ENCODE data around the gene AKTIP.
"Not testable (repeated sequence)": the region's sequence is repeated elsewhere in the genome, so short reads cannot be mapped to it uniquely, and the experiment has no call there.

Gene AKTIP

DNA sequence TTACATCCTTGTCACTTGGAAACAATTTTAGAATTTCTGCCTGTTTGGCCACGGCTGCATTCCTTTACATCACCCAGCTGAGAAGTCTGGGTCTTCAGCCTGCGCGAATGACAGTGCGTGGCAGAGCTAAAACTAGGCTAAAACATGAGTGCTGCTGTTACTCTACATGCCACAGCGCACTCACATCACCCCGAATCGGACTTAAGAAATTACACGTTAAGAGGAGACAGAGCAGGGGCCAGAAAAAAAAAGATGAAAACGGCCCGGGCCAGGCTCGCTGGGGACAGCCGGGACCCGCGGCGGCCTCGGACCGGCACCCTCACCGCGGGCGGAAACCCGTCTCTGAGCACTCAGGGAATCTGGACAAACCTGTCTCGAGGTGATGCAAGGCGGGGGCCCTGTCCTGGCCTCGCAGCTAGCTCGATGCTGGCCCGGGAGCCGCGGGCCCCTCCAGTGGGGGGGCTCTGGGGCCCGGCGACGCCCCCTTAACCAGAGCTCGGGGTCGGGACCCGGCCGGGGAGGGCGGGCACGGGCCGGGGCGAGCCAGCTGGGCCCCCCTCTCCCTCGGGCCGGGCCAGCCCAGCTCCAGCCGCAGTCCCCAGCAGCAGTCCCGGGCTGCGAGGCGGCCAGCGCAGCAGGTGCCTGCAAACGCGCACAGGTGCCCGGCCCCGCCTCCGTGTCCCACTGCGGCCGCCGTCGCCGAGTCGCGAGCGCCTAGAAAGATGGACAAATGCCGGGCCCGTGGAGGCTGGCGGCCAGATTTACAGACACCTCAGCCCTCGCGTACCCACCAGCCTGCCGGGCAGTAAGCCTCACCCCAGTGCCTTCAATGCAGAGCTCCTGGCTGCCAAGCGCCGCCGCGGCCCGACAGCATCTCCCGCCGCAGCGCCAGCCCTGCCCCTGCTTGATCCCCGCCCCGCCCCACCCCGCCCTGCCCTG lies at the start of gene AKTIP:
Gene AKTIP, minus strand, starts transcription at position 879 of the 939 bp plus-strand sequence. CDS start 2,950 bp downstream, outside the sequence.
- Histone ChIP-seq H3K4me3 (ENCODE audit: low read length) (peak within 1 kb of the TSS; percentile 71), H3K27ac (ENCODE audit: low read length) (peak within 1 kb of the TSS; percentile 54), H3K9me3 (ENCODE audit: control insufficient read depth, low read depth, low read length) (no peaks in the 10 kb centered on the region), H3K9ac (ENCODE audit: low read length) (peak within 1 kb of the TSS; percentile 41), H3K36me3 (ENCODE audit: control insufficient read depth, low read depth, low read length) (peaks cover 7% of the 10 kb centered on the region), H3K27me3 (ENCODE audit: control insufficient read depth, insufficient read depth, low read length) (no peaks in the 10 kb centered on the region), H3K4me1 (ENCODE audit: control insufficient read depth, low read depth, low read length) (peaks cover 11% of the 10 kb centered on the region)

DNA sequence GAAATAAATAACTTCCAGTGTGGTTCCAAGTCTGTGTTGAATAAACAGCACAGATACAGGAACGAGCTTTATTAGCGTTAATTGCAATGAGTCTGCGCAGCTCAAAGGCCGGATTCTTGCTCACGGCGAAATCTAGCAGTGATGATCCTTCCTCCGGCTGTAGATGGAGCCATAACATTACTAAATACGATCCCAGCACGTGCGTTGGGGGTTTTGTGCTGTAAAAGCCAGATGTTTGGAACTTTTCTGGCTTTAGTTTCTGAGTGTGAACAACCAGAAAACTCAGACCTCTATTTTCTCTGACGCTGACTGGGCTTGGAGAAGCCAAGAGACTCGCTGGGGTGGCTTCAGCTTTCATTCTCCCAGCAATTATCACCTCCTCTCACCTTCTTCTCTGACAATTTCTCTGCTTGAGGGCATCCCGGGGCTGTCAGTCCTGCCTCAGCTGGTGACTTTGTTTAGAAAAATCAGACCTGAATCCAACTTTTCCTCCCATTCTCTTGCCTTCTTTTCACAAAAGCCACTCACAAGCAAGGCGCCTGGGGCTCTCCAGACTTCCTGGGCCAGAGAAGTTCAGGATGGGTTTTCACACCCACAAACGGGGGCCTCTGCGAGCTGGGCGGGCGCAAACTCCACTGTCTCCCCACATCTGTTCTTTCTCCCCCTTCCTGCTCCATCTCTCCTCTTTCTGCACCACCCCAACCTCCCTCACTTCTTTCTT lies 47.1 kb upstream of the AKTIP start:
- Histone ChIP-seq H3K9me3 (ENCODE audit: control insufficient read depth, low read depth, low read length) (no peaks in the 10 kb centered on the region), H3K27ac (ENCODE audit: low read length) (no peak overlapping the region), H3K4me1 (ENCODE audit: control insufficient read depth, low read depth, low read length) (peaks cover 13% of the 10 kb centered on the region), H3K27me3 (ENCODE audit: control insufficient read depth, insufficient read depth, low read length) (peaks cover 19% of the 10 kb centered on the region), H3K36me3 (ENCODE audit: control insufficient read depth, low read depth, low read length) (no peaks in the 10 kb centered on the region), H3K9ac (ENCODE audit: low read length) (no peak overlapping the region), H3K4me3 (ENCODE audit: low read length) (no peak overlapping the region)

GRCh38 chr16:53546988-53547391 lies 44.0 kb upstream of the AKTIP start:
- H3K36me3 ChIP-seq (ENCODE audit: control insufficient read depth, low read depth, low read length), result no peaks in the 10 kb centered on the region
- no peak overlapping the region for H3K9ac ChIP-seq (ENCODE audit: low read length)
- no peak overlapping the region for H3K4me3 ChIP-seq (ENCODE audit: low read length)
- H3K9me3 ChIP-seq (ENCODE audit: control insufficient read depth, low read depth, low read length), result no peaks in the 10 kb centered on the region
- peaks cover 19% of the 10 kb centered on the region for H3K27me3 ChIP-seq (ENCODE audit: control insufficient read depth, insufficient read depth, low read length)
- no peak overlapping the region for H3K27ac ChIP-seq (ENCODE audit: low read length)
- H3K4me1 ChIP-seq (ENCODE audit: control insufficient read depth, low read depth, low read length), result peaks cover 13% of the 10 kb centered on the region

DNA sequence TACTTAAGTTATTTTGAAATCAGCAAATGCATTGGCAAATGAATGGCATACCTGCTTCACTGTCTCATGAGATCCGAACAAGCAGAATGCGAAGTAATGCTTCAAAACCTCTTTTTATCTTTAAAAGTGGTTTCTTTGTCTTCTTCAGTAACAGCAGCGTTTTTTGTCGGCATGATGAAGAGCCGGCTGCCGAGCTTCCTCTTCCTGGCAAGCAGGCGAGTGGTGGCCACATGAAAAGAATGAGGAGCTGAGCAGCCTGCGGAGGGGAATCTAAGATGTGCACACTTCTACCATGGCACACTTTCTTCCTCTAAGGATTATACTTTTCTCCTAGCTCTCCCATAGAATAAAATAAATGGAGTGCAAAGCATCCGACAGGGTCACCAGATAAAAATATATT lies 42.4 kb upstream of the AKTIP start:
- Histone ChIP-seq H3K4me1 (ENCODE audit: control insufficient read depth, low read depth, low read length) (peaks cover 10% of the 10 kb centered on the region), H3K9me3 (ENCODE audit: control insufficient read depth, low read depth, low read length) (no peaks in the 10 kb centered on the region), H3K36me3 (ENCODE audit: control insufficient read depth, low read depth, low read length) (no peaks in the 10 kb centered on the region), H3K27me3 (ENCODE audit: control insufficient read depth, insufficient read depth, low read length) (peaks cover 10% of the 10 kb centered on the region), H3K27ac (ENCODE audit: low read length) (no peak overlapping the region), H3K9ac (ENCODE audit: low read length) (no peak overlapping the region), H3K4me3 (ENCODE audit: low read length) (no peak overlapping the region)

DNA sequence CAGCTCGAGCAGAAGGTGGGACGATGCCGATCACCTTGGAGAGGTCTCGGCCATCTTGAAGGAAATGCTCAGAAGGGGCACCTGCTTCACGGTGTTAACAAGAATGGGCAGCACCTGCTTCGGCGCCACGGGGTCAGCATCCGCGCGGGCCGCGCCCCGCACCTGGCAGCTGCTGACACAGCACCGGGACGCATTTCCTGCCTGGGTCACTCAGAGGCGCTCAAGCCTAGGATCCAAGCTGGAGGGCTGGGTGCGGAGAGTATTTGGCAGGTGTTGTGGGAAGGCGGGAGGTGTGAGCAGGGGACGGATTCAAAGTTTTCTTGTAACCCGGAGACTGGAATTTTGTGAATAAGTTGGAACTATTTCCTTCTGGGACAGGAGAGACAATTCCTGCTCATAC lies 39.3 kb upstream of the AKTIP start:
- no peak overlapping the region for H3K9ac ChIP-seq (ENCODE audit: low read length)
- no peaks in the 10 kb centered on the region for H3K9me3 ChIP-seq (ENCODE audit: control insufficient read depth, low read depth, low read length)
- H3K27me3 ChIP-seq (ENCODE audit: control insufficient read depth, insufficient read depth, low read length), result no peaks in the 10 kb centered on the region
- H3K4me1 ChIP-seq (ENCODE audit: control insufficient read depth, low read depth, low read length), result peaks cover 4% of the 10 kb centered on the region
- no peak overlapping the region for H3K4me3 ChIP-seq (ENCODE audit: low read length)
- H3K27ac ChIP-seq (ENCODE audit: low read length), result no peak overlapping the region
- no peaks in the 10 kb centered on the region for H3K36me3 ChIP-seq (ENCODE audit: control insufficient read depth, low read depth, low read length)

GRCh38 chr16:53541326-53541725 lies 38.3 kb upstream of the AKTIP start:
- no peaks in the 10 kb centered on the region for H3K27me3 ChIP-seq (ENCODE audit: control insufficient read depth, insufficient read depth, low read length)
- no peak overlapping the region for H3K9ac ChIP-seq (ENCODE audit: low read length)
- no peak overlapping the region for H3K4me3 ChIP-seq (ENCODE audit: low read length)
- no peaks in the 10 kb centered on the region for H3K9me3 ChIP-seq (ENCODE audit: control insufficient read depth, low read depth, low read length)
- no peak overlapping the region for H3K27ac ChIP-seq (ENCODE audit: low read length)
- H3K36me3 ChIP-seq (ENCODE audit: control insufficient read depth, low read depth, low read length), result no peaks in the 10 kb centered on the region
- no peaks in the 10 kb centered on the region for H3K4me1 ChIP-seq (ENCODE audit: control insufficient read depth, low read depth, low read length)

DNA sequence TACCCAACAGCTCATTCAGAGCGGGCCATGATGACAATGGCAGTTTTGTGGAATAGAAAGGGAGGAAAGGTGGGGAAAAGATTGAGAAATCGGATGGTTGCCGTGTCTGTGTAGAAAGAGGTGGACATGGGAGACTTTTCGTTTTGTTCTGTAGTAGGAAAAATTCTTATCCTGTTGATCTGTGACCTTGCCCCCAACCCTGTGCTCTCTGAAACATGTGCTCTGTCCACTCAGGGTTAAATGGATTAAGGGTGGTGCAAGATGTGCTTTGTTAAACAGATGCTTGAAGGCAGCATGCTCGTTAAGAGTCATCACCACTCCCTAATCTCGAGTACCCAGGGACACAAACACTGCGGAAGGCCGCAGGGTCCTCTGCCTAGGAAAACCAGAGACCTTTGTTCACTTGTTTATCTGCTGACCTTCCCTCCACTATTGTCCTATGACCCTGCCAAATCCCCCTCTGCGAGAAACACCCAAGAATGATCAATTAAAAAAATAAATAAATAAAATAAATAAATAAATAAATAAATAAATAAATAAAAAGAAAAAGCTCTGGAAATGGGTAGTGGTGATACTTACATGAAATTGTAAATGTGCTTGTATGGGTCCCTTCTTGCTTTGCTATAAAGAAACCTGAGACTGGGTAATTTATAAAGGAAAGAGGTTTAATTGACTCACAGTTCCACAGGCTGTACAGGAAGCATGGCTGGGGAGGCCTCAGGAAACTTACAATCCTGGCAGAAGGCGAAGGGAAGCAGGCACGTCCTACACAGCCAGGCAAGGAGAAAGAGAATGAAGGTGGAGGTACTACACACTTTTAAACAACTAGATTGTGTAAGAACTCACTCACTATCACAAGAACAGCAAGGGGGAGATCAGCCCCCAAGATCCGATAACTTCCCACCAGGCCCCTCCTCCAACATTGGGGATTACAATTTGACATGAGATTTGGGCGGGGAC lies 37.0 kb upstream of the AKTIP start:
- H3K4me1 ChIP-seq (ENCODE audit: control insufficient read depth, low read depth, low read length); H3K36me3 ChIP-seq (ENCODE audit: control insufficient read depth, low read depth, low read length); H3K4me3 ChIP-seq (ENCODE audit: low read length); H3K9me3 ChIP-seq (ENCODE audit: control insufficient read depth, low read depth, low read length); H3K27ac ChIP-seq (ENCODE audit: low read length); H3K27me3 ChIP-seq (ENCODE audit: control insufficient read depth, insufficient read depth, low read length); H3K9ac ChIP-seq (ENCODE audit: low read length): not testable (repeated sequence)

DNA sequence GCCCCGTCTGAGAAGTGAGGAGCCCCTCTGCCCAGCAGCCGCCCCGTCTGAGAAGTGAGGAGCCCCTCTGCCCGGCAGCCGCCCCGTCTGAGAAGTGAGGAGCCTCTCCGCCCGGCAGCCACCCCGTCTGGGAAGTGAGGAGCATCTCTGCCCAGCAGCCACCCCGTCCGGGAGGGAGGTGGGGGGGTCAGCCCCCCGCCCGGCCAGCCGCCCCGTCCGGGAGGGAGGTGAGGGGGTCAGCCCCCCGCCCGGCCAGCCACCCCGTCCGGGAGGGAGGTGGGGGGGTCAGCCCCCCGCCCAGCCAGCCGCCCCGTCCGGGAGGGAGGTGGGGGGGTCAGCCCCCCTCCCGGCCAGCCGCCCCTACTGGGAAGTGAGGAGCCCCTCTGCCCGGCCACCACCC lies 36.3 kb upstream of the AKTIP start:
- H3K4me1 ChIP-seq (ENCODE audit: control insufficient read depth, low read depth, low read length); H3K27ac ChIP-seq (ENCODE audit: low read length); H3K36me3 ChIP-seq (ENCODE audit: control insufficient read depth, low read depth, low read length); H3K4me3 ChIP-seq (ENCODE audit: low read length); H3K27me3 ChIP-seq (ENCODE audit: control insufficient read depth, insufficient read depth, low read length); H3K9ac ChIP-seq (ENCODE audit: low read length); H3K9me3 ChIP-seq (ENCODE audit: control insufficient read depth, low read depth, low read length): not testable (repeated sequence)

DNA sequence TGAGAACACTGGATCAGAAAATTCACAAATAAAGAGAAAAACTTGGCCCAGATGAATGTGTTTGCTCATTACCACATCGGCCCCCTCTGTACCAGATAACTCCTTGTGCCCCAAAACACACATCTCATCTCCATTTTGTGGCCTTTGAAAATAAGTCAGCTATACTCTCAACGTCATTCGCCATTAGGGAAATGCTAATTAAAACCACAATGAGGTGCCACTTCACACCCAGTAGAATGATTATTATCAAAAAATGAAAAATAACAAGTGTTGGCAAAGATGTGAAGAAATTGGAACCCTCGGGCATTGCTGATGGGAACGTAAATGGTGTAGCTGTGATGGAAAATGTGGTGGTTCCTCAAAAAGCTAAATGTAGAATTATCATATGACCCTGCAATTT lies 34.6 kb upstream of the AKTIP start:
- Histone ChIP-seq H3K9me3 (ENCODE audit: control insufficient read depth, low read depth, low read length) (no peaks in the 10 kb centered on the region), H3K27me3 (ENCODE audit: control insufficient read depth, insufficient read depth, low read length) (no peaks in the 10 kb centered on the region), H3K9ac (ENCODE audit: low read length) (no peak overlapping the region), H3K4me1 (ENCODE audit: control insufficient read depth, low read depth, low read length) (no peaks in the 10 kb centered on the region), H3K4me3 (ENCODE audit: low read length) (no peak overlapping the region), H3K27ac (ENCODE audit: low read length) (no peak overlapping the region), H3K36me3 (ENCODE audit: control insufficient read depth, low read depth, low read length) (no peaks in the 10 kb centered on the region)

DNA sequence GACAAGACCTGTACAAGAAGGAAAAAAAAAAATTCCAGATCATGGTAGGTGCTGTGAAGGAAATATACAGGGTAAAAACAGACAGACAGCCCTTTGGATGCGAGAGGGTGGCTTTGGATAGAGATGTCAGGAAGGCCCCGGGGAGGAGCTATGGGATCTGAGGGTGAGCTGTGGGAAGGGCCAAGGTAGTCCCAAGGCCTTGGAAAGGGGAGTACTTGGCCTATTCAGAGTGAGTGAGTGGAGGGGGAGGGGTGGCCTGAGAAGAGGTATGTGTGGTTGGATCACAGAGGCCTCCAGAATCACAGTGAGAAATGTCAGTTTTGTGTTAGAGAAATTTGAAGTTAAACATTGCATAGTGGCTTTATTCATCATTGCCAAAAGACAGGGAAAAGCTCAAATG lies 31.2 kb upstream of the AKTIP start:
- H3K27me3 ChIP-seq (ENCODE audit: control insufficient read depth, insufficient read depth, low read length), result no peaks in the 10 kb centered on the region
- H3K27ac ChIP-seq (ENCODE audit: low read length), result no peak overlapping the region
- no peaks in the 10 kb centered on the region for H3K36me3 ChIP-seq (ENCODE audit: control insufficient read depth, low read depth, low read length)
- no peaks in the 10 kb centered on the region for H3K4me1 ChIP-seq (ENCODE audit: control insufficient read depth, low read depth, low read length)
- H3K9ac ChIP-seq (ENCODE audit: low read length), result no peak overlapping the region
- H3K4me3 ChIP-seq (ENCODE audit: low read length), result no peak overlapping the region
- no peaks in the 10 kb centered on the region for H3K9me3 ChIP-seq (ENCODE audit: control insufficient read depth, low read depth, low read length)

DNA sequence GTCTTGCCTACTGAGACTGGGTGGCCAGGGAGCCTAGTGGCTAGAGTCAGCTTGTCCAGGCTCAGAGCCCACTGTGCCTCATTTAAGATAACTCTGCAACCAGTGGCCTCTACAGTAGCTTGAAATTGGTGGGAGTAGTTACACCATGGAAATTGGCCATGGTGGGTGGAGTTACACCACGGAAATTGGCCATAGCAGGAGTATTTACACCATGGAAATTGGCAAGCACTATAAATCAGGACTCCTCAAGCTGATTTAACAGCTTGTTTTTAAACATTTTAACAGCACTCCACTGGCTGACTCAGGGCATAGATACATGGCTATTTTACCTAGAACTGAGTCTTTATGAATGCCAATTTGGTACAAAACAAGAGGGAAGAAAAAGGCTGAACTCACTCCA lies 27.7 kb upstream of the AKTIP start:
- Histone ChIP-seq H3K4me3 (ENCODE audit: low read length) (no peak overlapping the region), H3K9ac (ENCODE audit: low read length) (no peak overlapping the region), H3K27ac (ENCODE audit: low read length) (no peak overlapping the region), H3K36me3 (ENCODE audit: control insufficient read depth, low read depth, low read length) (no peaks in the 10 kb centered on the region), H3K4me1 (ENCODE audit: control insufficient read depth, low read depth, low read length) (no peaks in the 10 kb centered on the region), H3K27me3 (ENCODE audit: control insufficient read depth, insufficient read depth, low read length) (no peaks in the 10 kb centered on the region), H3K9me3 (ENCODE audit: control insufficient read depth, low read depth, low read length) (no peaks in the 10 kb centered on the region)
